Gastroesophageal sphincter (tissue), 4 donors: ENCODE results near the gene ZNF544. TPM values are rescaled to one million over a fixed set of nuclear protein-coding genes. Genes with fewer than 3 reads are reported as not detected.
A peak's percentile ranks its signal among the peaks of the same experiment; 100 is the strongest.

Experiments
- ATAC-seq: fragments of 150-250 bp; one replicate; pipeline ENCODE4 v1.9.1; 2016; ENCODE audit warnings: mild to moderate bottlenecking, moderate library complexity
- H3K27ac ChIP-seq, 4 donors: fragments of 200-600 bp; sonication (generic) in 3 of 4; 1 replicate in 3 of 4; 2 replicates in 1 of 4; pipeline ENCODE4 v1.5.1; 2016 to 2019
- H3K27me3 ChIP-seq: fragments of 200-600 bp; sonication (generic); one replicate; pipeline ENCODE4 v1.5.1; 2019
- H3K36me3 ChIP-seq, 2 donors: fragments of 200-600 bp; sonication (generic); one replicate each; pipeline ENCODE4 v1.5.1; 2019; ENCODE audit warnings: control low read depth in 1 of 2
- H3K4me1 ChIP-seq, 3 donors: fragments of 200-600 bp; sonication (generic); 1 replicate in 2 of 3; 2 replicates in 1 of 3; pipeline ENCODE4 v1.5.1; 2016 to 2019; ENCODE audit warnings: control low read depth in 2 of 3
- H3K4me3 ChIP-seq, 2 donors: fragments of 200-600 bp; sonication (generic); one replicate each; pipeline ENCODE4 v1.5.1; 2019; ENCODE audit warnings: mild to moderate bottlenecking in 1 of 2, moderate library complexity in 1 of 2
- H3K9me3 ChIP-seq, 3 donors: fragments of 200-600 bp; sonication (generic); one replicate each; pipeline ENCODE4 v1.5.1; 2017 to 2019; ENCODE audit warnings: control low read depth in 2 of 3
- EP300 ChIP-seq: sonication (generic); formaldehyde crosslinking; IDR thresholded peaks from one replicate; pipeline ENCODE4 v1.6.1; 2017; ENCODE audit warnings: antibody characterized with exemption, mild to moderate bottlenecking
- POLR2A ChIP-seq, 2 donors: fragments of 450-650 bp; IDR thresholded peaks; one replicate each; pipeline ENCODE4 v1.6.1; 2017; ENCODE audit warnings: antibody characterized with exemption in 2 of 2, mild to moderate bottlenecking in 2 of 2, moderate library complexity in 1 of 2
- POLR2AphosphoS5 ChIP-seq: sonication (generic); formaldehyde crosslinking; IDR thresholded peaks from one replicate; pipeline ENCODE4 v1.6.1; 2017; ENCODE audit warnings: antibody characterized with exemption
- WGBS, 2 donors: methylation state at CpG; one replicate each; pipeline ENCODE4 v1.1.5; 2018; ENCODE audit warnings: low coverage in 1 of 2; 5-methylcytosine and 5-hydroxymethylcytosine counted together
- total RNA-seq, 4 donors: library from RNA; depleted of rRNA; stranded (reverse); fragments of >200 nt; gene quantifications; one replicate each; pipeline ENCODE4 v1.1.0, GENCODE V29; 2016
- TF ChIP-seq, protein P1 (sequence below), 4 experiments: fragments of 200-600 bp in 2 of 4; fragments of 450-650 bp in 2 of 4; sonication (generic) in 1 of 4; IDR thresholded peaks; one replicate each; pipeline ENCODE4 v1.5.1; 2017 to 2019; ENCODE audit warnings: antibody characterized with exemption in 4 of 4, mild to moderate bottlenecking in 2 of 4, moderate library complexity in 2 of 4

ZNF544 gene
- total RNA-seq, result 10 to 100 TPM; 25.4 to 54.6 (median 34.6) TPM

DNA sequence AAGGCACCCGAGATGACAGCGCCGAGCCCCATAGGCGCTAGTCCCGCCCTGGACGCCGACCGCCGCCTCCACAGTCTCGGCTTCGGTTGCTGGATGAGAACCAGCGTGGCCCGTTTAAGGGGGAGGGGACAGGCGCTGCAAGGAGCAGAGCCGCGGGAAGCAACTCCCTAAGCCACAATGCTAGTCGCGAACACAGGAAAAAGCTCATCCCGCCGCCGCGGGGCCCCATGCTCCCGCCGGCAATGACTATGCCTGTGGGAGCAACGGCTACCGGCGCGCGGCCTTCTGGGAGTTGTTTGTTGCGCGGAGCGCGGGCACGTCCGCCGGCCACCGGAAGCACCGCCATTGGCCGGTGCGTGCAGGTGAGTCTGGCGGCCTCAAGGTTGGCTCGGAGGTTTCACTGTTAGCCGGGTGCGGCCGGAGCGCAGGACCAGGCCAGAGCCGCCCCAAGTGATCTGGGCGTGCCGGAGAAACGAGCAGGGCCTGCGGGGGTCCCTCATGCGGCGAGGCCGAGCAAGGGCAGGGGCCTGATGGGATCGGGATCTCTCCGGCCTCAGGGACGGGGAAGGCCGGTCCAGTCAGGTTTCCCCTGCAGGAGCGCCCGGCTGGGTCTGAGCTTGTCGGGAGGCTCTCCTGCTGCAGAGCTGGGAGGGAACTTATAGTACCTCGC, at the start of gene ZNF544:
Gene ZNF544, plus strand, starts transcription at position 330 of the 670 bp plus-strand sequence. CDS start 15,110 bp downstream, outside the sequence.
- Histone ChIP-seq H3K9me3 (peaks cover 0 to 94% (median 2%) of the 10 kb centered on the region in 3 donors), H3K27me3 (no peaks in the 10 kb centered on the region), H3K36me3 (peaks cover 0 to 42% of the 10 kb centered on the region in 2 donors), H3K27ac (peak within 1 kb of the TSS; percentile 9 to 86 (median 80)), H3K4me1 (peaks cover 0 to 19% (median 9%) of the 10 kb centered on the region in 3 donors), H3K4me3 (peak within 1 kb of the TSS; percentile 53 to 77)
- TF ChIP-seq POLR2A (IDR thresholded peaks at IDR 0.05) (peak in 1 of 2 donors; percentile 39), POLR2AphosphoS5 (peak; percentile 36), EP300 (no peak)
- TF ChIP-seq, protein P1, sequence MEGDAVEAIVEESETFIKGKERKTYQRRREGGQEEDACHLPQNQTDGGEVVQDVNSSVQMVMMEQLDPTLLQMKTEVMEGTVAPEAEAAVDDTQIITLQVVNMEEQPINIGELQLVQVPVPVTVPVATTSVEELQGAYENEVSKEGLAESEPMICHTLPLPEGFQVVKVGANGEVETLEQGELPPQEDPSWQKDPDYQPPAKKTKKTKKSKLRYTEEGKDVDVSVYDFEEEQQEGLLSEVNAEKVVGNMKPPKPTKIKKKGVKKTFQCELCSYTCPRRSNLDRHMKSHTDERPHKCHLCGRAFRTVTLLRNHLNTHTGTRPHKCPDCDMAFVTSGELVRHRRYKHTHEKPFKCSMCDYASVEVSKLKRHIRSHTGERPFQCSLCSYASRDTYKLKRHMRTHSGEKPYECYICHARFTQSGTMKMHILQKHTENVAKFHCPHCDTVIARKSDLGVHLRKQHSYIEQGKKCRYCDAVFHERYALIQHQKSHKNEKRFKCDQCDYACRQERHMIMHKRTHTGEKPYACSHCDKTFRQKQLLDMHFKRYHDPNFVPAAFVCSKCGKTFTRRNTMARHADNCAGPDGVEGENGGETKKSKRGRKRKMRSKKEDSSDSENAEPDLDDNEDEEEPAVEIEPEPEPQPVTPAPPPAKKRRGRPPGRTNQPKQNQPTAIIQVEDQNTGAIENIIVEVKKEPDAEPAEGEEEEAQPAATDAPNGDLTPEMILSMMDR (IDR thresholded peaks at IDR 0.05), result peak in 2 of 4 experiments; percentile 5 to 13
- ATAC-seq, result peak; percentile 72
- WGBS, 2 donors, result no CpG with 5 or more reads among the region's 62 CpGs

DNA sequence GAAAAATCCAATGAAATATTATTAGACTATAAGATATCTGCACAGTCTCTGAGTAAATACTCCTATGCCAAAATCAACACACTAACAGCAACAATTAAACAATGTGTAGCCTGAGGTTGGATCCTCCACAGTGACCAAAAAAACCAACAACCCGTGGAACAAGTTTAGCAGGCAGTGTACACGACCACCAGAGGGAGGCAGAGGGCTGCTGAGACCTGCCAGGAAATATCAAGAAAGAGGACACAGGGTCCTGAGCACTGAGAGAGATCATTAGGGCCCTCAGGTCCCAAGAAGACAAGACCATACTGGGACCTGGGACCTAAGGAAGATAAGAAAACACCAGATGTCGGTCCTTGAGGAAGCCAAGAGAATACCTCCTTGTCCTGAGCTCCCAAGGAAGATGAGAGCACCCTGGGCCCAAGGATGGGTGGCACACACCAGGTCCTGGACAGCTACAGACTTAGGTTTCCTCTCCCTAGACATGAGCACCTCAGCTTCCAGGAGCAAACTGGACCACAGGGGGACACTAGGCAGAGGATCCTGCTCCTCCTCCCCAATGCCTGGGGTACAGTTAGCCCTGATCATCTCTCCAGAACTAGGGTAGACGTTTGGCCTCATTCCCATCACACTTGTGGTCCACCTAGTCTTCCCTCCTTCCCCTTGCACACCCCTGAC, 46.7 kb upstream of the ZNF544 start:
- H3K4me1 ChIP-seq, result peaks cover 0 to 21% (median 0%) of the 10 kb centered on the region in 3 donors
- peaks cover 0 to 100% (median 18%) of the 10 kb centered on the region in 3 donors for H3K9me3 ChIP-seq
- no peaks in the 10 kb centered on the region for H3K27me3 ChIP-seq
- H3K4me3 ChIP-seq, result peak overlapping the region; percentile 40 to 91
- TF ChIP-seq, protein P1 (IDR thresholded peaks at IDR 0.05), result peak in 3 of 4 experiments; percentile 18 to 36 (median 19)
- no peak for TF ChIP-seq POLR2A (IDR thresholded peaks at IDR 0.05)
- H3K36me3 ChIP-seq, result peaks cover 0 to 70% of the 10 kb centered on the region in 2 donors
- 42 to 44% methylated on average over 3 to 4 of the region's 4 CpGs for WGBS, 2 donors
- no peak for ATAC-seq
- peak overlapping the region; percentile 1 to 98 (median 96) for H3K27ac ChIP-seq

DNA sequence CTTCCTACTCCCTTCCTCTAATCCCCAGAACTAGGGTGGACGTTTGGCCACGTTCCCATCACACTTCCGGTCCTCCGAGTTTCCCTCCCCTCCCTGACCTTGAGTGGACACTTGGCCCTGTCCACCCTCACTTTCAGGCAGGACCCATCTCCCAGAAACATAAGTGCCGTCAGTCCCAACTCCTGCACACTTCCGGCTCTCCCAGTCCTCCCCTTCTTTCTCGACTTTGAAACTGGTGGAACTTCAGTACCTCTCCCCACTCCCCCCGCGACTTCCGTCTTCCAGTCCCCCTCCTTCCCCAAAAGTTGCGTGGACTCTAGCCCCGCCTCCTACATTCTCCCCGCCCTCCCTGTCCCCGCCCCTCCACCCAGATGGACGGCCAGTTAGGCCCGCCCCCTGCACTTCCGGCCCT, 46.1 kb upstream of the ZNF544 start:
- H3K27ac ChIP-seq, result peak overlapping the region; percentile 1 to 98 (median 96)
- H3K36me3 ChIP-seq, result peaks cover 0 to 74% of the 10 kb centered on the region in 2 donors
- H3K4me3 ChIP-seq, result peak overlapping the region; percentile 40 to 91
- ATAC-seq, result no peak
- H3K4me1 ChIP-seq, result peaks cover 0 to 21% (median 0%) of the 10 kb centered on the region in 3 donors
- peaks cover 0 to 100% (median 19%) of the 10 kb centered on the region in 3 donors for H3K9me3 ChIP-seq
- WGBS, 2 donors, result 4 to 8% methylated on average over 7 to 11 of the region's 17 CpGs
- H3K27me3 ChIP-seq, result no peaks in the 10 kb centered on the region
- TF ChIP-seq, protein P1 (IDR thresholded peaks at IDR 0.05), result no peak

DNA sequence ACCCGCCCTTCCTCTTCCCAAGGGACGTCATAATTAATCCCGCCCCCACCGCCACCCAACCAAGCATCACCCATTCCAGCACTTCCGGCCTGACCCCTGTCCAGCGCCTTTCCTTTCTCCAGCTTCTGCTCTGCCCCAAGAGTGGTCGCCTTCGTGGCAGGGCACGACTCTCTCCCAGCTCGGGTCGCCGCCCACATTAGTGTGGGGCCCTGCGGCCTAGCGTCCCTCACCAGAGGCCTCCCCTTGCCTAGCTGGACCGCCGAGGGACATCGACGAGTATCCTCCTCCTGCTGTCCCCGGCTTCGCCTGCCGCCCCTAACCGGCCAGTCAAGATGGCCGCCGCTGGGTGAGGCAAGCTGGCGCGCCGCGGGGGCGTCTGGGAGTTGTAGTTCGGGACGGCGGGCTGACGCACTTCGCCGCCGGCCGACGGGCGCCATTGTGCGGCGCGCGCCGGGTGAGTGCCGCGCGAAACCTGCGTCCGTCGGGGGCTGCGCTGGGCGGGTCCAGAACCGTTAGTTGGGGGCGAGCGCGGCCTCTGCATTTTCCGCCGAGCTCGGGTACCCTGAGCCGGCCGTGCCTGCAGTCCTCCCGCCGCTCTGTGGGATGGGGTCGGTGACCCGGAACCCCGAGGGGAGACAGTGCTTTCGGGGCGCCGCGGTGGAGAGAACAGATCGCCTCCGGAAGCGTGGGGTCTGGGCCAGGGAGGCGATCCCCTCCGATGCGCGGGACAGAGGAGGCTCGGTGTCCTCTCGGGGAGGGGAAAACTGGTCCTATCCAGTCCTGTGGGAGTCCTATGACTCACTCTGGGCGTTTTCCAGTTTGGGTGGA, 45.5 kb upstream of the ZNF544 start, which contains the start of gene ZNF274:
Gene ZNF274, plus strand, starts transcription at position 73 of the 828 bp plus-strand sequence. CDS start 905 bp downstream, outside the sequence.
- Histone ChIP-seq H3K27ac (peak within 1 kb of the TSS; percentile 70 to 98 (median 96)), H3K9me3 (peaks cover 0 to 100% (median 16%) of the 10 kb centered on the region in 3 donors), H3K27me3 (no peaks in the 10 kb centered on the region), H3K36me3 (peaks cover 0 to 74% of the 10 kb centered on the region in 2 donors), H3K4me1 (peaks cover 0 to 21% (median 0%) of the 10 kb centered on the region in 3 donors), H3K4me3 (peak within 1 kb of the TSS; percentile 40 to 91)
- ATAC-seq, result peak; percentile 98
- WGBS, 2 donors, result 0% methylated on average over 10 of the region's 80 CpGs; no CpG with 5 or more reads in 1 of the 2 donors
- no peak for TF ChIP-seq EP300
- TF ChIP-seq POLR2AphosphoS5, result peak; percentile 61
- TF ChIP-seq, protein P1 (IDR thresholded peaks at IDR 0.05), result no peak
- peak; percentile 75 to 90 for TF ChIP-seq POLR2A (IDR thresholded peaks at IDR 0.05)
